Daoy (cell line): ENCODE measurements around the gene TMTC1. TPM values are rescaled to one million over a fixed set of nuclear protein-coding genes. Genes with fewer than 3 reads are reported as not detected.

ENCODE experiments used
- DNase-seq: peaks from one replicate; pipeline ENCODE4 v3.0.0-alpha.2; 2015; ENCODE audit warnings: low read depth
- total RNA-seq: library from RNA; depleted of rRNA; stranded (reverse); fragments of >200 nt; shearing (Covaris generic); gene quantifications from 2 replicates; pipeline ENCODE4 v1.2.3, GENCODE V29; 2014

TMTC1 gene
- total RNA-seq, 1 experiment from 2014 or later = 4.3 TPM

GRCh38 chr12:29780084-29780483 is 3.7 kb downstream of the TMTC1 start:
- DNase-seq = no peak

- DNase-seq = no peak
Measured at GRCh38 chr12:29778531-29778930, 5.2 kb downstream of the TMTC1 start.

- no peak for DNase-seq
Measured at GRCh38 chr12:29773076-29773475, 10.7 kb downstream of the TMTC1 start.

- DNase-seq = no peak
Measured at GRCh38 chr12:29771786-29772185, 12.0 kb downstream of the TMTC1 start.

- DNase-seq = no peak
Measured at GRCh38 chr12:29771165-29771564, 12.6 kb downstream of the TMTC1 start.

GRCh38 chr12:29769162-29769858 is 14.4 kb downstream of the TMTC1 start:
- peak; percentile 13 for DNase-seq

GRCh38 chr12:29768372-29768771 is 15.4 kb downstream of the TMTC1 start:
- DNase-seq = no peak

- DNase-seq = no peak
Measured at GRCh38 chr12:29763301-29763683, 20.4 kb downstream of the TMTC1 start.

GRCh38 chr12:29762637-29763300 is 21.0 kb downstream of the TMTC1 start:
- DNase-seq = no peak

- no peak for DNase-seq
Measured at GRCh38 chr12:29759950-29760349, 23.8 kb downstream of the TMTC1 start.

GRCh38 chr12:29756741-29757390 is 26.9 kb downstream of the TMTC1 start:
- no peak for DNase-seq

GRCh38 chr12:29754235-29755189 is 29.2 kb downstream of the TMTC1 start:
- DNase-seq = no peak

- DNase-seq = no peak
Measured at GRCh38 chr12:29752121-29752520, 31.6 kb downstream of the TMTC1 start.

- DNase-seq = no peak
Measured at GRCh38 chr12:29751676-29752075, 32.1 kb downstream of the TMTC1 start.

- DNase-seq = no peak
Measured at GRCh38 chr12:29750928-29751220, 32.9 kb downstream of the TMTC1 start.

- DNase-seq = peak; percentile 59
Measured at GRCh38 chr12:29750131-29750927, 33.4 kb downstream of the TMTC1 start.

- no peak for DNase-seq
Measured at GRCh38 chr12:29744365-29744764, 39.4 kb downstream of the TMTC1 start.

GRCh38 chr12:29743801-29744200 is 39.9 kb downstream of the TMTC1 start:
- DNase-seq = peak; percentile 61

- DNase-seq = no peak
Measured at GRCh38 chr12:29743077-29743476, 40.7 kb downstream of the TMTC1 start.

- no peak for DNase-seq
Measured at GRCh38 chr12:29742646-29743045, 41.1 kb downstream of the TMTC1 start.
